AG04449 (cell line): ENCODE data around the gene PTEN.

Source experiments
- CTCF ChIA-PET: fragments of 350-600 bp; formaldehyde crosslinking; extraction: SDS; loops from one replicate; lab custom pipeline; 2021; ENCODE audit warnings: antibody characterized with exemption; lab: Yijun Ruan, JAX
- POLR2A ChIA-PET: fragments of 400-600, 350-600 bp; formaldehyde crosslinking; extraction: SDS; loops from one replicate; lab custom pipeline; 2020; ENCODE audit warnings: antibody characterized with exemption, inconsistent platforms; lab: Yijun Ruan, JAX
- DNase-seq: peaks from one replicate; pipeline ENCODE4 v3.0.0-alpha.2; 2010; ENCODE audit warnings: low read depth, low spot score
- H3K4me3 ChIP-seq: 2 replicates; pipeline ENCODE4 v1.5.1; 2011; ENCODE audit warnings: low read depth, mild to moderate bottlenecking, control low read depth, low read length
- TF ChIP-seq, protein P1 (sequence below): IDR thresholded peaks from one replicate; pipeline ENCODE4 v1.5.1; 2011; ENCODE audit warnings: mild to moderate bottlenecking, moderate library complexity, low read length, control low read depth, inconsistent platforms; ENCODE audit not compliant: insufficient read depth; ENCODE audit errors: missing control alignments

Gene PTEN

DNA sequence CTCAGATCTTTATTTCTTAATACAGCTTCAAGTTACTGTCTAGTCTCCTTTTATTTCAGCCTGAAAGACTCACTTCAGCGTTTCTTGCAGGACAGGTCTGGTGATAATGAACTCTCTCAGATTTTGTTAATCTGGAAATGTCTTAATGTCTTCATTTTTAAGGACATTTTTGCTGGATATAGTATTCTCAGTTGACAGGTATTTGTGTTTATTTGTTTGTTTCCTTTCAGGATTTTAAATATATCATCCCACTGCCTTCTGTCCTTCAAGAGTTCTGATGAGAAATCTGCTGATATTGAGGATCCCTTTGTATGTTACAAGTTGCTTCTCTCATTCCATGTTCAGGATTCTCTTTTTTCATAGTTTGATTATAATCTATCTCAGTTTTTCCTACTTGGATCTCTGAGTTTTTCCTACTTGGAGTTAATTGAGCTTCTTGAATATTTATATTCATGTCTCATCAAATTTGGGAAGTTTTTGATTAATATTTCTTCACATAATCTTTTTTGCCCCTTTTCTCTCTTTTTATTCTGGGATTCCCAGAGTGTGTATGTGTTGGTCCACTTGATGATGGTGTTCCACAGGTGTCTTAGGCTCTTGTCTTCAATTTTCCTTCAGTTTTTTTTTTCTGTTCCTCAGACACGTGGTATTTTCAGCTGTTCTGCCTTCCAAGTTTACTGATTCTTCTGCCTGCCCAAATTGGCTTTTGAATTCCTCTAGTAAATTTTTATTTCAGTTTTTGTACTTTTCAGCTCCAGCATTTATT, 49.9 kb downstream of the PTEN start:
- DNase-seq = no peak
- POLR2A ChIA-PET = interaction anchor here (0.7 kb wide), 1 partner anchor 48 kb away, joined by 4 read pairs; no protein-coding TSS in a partner anchor
- TF ChIP-seq, protein P1, sequence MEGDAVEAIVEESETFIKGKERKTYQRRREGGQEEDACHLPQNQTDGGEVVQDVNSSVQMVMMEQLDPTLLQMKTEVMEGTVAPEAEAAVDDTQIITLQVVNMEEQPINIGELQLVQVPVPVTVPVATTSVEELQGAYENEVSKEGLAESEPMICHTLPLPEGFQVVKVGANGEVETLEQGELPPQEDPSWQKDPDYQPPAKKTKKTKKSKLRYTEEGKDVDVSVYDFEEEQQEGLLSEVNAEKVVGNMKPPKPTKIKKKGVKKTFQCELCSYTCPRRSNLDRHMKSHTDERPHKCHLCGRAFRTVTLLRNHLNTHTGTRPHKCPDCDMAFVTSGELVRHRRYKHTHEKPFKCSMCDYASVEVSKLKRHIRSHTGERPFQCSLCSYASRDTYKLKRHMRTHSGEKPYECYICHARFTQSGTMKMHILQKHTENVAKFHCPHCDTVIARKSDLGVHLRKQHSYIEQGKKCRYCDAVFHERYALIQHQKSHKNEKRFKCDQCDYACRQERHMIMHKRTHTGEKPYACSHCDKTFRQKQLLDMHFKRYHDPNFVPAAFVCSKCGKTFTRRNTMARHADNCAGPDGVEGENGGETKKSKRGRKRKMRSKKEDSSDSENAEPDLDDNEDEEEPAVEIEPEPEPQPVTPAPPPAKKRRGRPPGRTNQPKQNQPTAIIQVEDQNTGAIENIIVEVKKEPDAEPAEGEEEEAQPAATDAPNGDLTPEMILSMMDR = no peak
- H3K4me3 ChIP-seq = no peak overlapping the region
- CTCF ChIA-PET = no interaction called here

DNA sequence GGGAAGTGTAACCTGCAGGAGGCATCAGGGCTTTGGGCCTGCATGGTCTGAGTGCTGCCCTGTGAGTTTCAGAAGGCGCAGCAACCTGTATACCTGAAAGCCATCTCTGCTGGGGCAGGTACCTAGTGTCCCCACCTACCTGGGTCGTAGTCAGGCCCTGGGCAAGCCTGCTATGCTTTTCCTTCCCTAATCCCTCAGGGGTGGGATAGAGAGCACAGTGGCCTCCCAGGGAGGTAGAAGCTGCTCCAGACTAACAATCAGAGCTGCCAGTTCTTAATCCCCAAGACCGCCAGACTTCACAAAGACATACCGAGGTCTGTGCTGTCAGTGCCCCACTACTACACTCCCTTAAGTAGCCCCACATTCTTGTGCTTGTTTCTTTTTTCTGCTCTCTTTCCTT, 52.0 kb downstream of the PTEN start:
- CTCF ChIA-PET = interaction anchor here (0.6 to 2.0 kb wide), 2 partner anchors 9 to 65 kb away, joined by 3 to 8 read pairs; no protein-coding TSS in a partner anchor
- no peak for DNase-seq

DNA sequence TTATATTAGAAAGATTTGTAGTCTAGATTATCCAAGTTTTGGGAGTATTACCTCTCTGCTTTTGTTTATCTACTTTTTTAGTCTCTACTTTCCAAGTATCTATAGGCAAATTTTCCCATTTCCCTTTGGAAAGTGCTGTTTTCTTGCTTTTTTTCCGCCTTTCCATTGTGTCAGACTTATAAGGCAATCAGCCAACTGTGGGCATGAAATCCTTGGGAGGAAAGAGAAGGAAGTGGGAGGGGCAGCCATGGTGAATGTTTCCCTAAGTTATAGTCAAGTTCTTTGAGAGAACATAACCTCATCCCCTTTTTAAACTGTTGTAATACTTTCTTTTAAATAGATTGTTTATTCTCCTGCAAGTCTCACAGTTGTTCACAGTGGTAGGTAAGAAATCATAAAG, 52.6 kb downstream of the PTEN start:
- DNase-seq = no peak
- TF ChIP-seq, protein P1 = no peak
- H3K4me3 ChIP-seq = no peak overlapping the region
- ChIA-PET POLR2A (no interaction called here), CTCF (interaction anchor here (2.0 kb wide), 1 partner anchor 9 kb away, joined by 8 read pairs; no protein-coding TSS in a partner anchor)

More for the DNA sequence above, 52.0 kb downstream of the PTEN start:
- TF ChIP-seq, protein P1 = no peak
- H3K4me3 ChIP-seq = no peak overlapping the region
- POLR2A ChIA-PET = no interaction called here

DNA sequence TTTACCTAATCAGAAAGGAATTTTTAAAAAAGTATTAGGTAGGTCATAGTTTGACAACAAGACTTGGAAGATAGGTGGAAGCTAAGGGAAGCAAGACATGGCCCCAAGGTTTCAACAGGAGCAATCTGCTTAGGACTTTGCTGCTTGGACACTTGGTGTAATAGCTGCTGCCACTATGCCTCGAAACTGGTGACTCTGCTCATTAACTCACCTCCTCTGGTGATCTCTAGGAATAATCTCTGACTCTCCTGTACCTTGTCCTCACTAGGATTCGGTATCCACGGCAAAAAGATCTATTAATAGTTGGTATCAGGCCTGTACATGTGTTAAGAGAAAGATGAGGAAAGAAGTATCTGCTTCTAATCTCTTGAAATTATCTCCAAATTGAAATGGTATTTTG, 53.1 kb downstream of the PTEN start:
- H3K4me3 ChIP-seq = no peak overlapping the region
- TF ChIP-seq, protein P1 = no peak
- CTCF ChIA-PET = no interaction called here
- no peak for DNase-seq
- POLR2A ChIA-PET = no interaction called here

DNA sequence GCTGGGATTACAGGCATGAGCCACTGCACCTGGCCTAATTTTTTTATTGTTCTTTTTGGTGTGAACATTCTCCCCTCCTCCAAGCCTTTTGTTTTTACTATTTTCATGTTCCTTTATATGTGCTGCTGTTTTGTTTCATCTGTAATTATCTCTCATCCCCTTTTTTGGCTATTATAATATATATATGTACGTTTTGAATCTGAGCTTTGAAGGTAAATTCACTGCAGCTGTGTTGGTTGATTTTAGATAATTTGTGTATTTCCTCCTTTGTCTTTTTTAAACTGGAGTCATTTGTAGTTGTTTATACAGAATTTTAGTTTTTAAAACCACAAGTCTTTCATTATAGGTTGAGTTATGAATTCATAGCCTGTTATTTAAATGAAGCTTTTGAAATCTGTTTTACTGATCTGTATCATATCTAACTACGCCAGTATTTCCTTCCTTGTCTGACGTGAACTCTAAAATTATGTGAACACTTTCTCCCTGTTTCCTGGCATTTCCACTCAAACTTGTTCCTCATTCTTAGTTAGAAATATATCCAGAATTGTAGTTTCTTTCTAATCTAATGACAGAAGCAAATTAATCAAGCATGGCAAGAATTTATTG, 54.9 kb downstream of the PTEN start:
- CTCF ChIA-PET = interaction anchor here (1.1 kb wide), 1 partner anchor 29 kb away, joined by 3 read pairs; no protein-coding TSS in a partner anchor
- H3K4me3 ChIP-seq = no peak overlapping the region
- DNase-seq = no peak
- TF ChIP-seq, protein P1 = no peak
- POLR2A ChIA-PET = no interaction called here

DNA sequence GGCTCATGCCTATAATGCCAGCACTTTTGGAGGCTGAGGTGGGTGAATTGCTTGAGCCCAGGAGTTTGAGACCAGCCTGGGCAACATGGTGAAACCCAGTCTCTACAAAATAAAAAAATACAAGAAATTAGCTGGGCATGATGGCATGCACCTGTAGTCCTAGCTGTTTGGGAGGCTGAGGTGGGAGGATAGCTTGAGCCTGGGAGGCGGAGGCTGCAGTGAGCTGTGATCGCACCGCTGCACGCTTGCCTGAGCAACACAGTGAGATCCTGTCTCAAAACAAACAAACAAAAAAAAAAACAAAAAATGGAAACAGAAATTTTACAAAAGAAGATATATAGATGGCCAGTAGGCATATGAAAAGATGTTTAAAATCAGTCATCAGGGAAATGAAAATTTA, 57.1 kb downstream of the PTEN start:
- DNase-seq = no peak
- TF ChIP-seq, protein P1 = no peak
- CTCF ChIA-PET = no interaction called here
- H3K4me3 ChIP-seq = no peak overlapping the region
- POLR2A ChIA-PET = no interaction called here
